Transverse colon (tissue), 4 donors: ENCODE results near the gene EEPD1.

Experiments used
- POLR2AphosphoS5 ChIP-seq, 3 donors: sonication (generic); formaldehyde crosslinking; IDR thresholded peaks; one replicate each; pipeline ENCODE4 v1.6.1; 2016; ENCODE audit warnings: antibody characterized with exemption in 3 of 3
- TF ChIP-seq, protein P1 (sequence below), 5 experiments: fragments of 200-600 bp in 3 of 5; fragments of 450-650 bp in 2 of 5; sonication (generic) in 3 of 5; IDR thresholded peaks; 1 replicate in 2 of 5; 2 replicates in 3 of 5; pipeline ENCODE4 v1.5.1; 2016 to 2017; ENCODE audit warnings: antibody characterized with exemption in 5 of 5, inconsistent platforms in 3 of 5, mild to moderate bottlenecking in 2 of 5, moderate library complexity in 1 of 5

DNA sequence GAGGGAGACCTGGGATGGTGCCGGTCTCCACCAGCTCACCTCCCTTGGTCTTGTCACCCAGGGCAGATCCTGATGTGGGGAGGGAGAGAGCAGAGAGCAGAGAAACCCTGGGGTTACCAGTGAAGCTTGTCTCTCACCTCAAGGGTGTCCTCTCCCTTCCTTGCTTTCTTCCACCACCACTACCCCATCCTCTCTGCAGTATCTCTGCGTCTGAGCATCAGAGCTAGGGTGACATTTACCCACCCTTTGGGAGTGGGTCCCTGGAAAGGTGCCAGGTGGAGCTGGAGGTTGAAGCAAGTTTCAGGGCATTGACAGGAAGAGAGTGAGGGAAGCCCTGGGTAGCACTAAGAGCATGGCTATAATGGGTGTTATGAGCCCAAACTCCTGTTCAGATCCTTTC, 161.4 kb downstream of the EEPD1 start:
- TF ChIP-seq, protein P1, sequence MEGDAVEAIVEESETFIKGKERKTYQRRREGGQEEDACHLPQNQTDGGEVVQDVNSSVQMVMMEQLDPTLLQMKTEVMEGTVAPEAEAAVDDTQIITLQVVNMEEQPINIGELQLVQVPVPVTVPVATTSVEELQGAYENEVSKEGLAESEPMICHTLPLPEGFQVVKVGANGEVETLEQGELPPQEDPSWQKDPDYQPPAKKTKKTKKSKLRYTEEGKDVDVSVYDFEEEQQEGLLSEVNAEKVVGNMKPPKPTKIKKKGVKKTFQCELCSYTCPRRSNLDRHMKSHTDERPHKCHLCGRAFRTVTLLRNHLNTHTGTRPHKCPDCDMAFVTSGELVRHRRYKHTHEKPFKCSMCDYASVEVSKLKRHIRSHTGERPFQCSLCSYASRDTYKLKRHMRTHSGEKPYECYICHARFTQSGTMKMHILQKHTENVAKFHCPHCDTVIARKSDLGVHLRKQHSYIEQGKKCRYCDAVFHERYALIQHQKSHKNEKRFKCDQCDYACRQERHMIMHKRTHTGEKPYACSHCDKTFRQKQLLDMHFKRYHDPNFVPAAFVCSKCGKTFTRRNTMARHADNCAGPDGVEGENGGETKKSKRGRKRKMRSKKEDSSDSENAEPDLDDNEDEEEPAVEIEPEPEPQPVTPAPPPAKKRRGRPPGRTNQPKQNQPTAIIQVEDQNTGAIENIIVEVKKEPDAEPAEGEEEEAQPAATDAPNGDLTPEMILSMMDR (IDR thresholded peaks at IDR 0.05): no peak
- TF ChIP-seq POLR2AphosphoS5 (IDR thresholded peaks at IDR 0.05): no peak
